ENCODE results near the gene CARHSP1.
"Not testable (repeated sequence)": the region's sequence is repeated elsewhere in the genome, so short reads cannot be mapped to it uniquely, and the experiment has no call there.

CARHSP1 gene

GRCh38 chr16:8819411-8820034, 49.3 kb downstream of the CARHSP1 start:
- DNase-seq, result no peak

DNA sequence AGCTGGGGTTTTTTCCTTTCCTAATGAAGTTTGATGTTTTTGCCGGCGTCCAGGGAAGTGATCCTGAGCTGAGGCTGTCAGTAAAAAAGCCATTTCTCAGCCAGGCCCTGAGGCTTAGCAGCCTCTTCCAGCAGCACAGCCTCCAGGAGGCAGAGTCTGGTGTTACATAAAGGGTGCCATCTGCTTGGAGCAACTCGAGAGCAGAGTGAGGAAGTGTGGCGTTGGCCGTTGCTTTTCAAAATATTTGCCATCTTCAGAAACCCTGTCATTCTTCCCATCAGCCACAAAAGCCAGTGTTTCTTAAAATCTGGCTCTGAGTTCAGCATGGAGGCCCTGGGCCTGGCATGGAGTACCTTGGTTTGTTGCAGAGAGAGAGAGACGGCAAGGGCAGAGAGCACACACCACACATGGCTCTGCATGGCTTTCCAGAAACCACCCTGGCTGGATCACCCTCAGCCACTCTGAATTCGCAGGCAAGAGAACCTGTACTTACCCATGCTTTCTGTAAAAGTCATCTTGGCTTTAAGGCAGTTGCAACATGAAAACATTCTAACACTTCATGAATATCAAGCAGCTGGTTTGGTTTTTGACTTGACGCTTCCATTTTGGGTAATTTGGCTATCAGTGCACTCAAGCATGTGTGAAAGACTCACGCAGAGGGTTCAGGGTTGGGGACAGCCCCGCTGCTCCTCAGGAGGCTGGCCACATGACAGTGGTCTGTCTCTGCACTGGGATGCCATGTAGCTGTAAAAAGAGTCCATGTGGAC, 50.1 kb downstream of the CARHSP1 start:
- DNase-seq, result no peak

GRCh38 chr16:8816967-8817655, 51.7 kb downstream of the CARHSP1 start:
- no peak for DNase-seq

GRCh38 chr16:8814095-8814806, 54.6 kb downstream of the CARHSP1 start:
- no peak for DNase-seq

- no peak for DNase-seq
Measured at GRCh38 chr16:8812162-8812843, 56.5 kb downstream of the CARHSP1 start.

DNA sequence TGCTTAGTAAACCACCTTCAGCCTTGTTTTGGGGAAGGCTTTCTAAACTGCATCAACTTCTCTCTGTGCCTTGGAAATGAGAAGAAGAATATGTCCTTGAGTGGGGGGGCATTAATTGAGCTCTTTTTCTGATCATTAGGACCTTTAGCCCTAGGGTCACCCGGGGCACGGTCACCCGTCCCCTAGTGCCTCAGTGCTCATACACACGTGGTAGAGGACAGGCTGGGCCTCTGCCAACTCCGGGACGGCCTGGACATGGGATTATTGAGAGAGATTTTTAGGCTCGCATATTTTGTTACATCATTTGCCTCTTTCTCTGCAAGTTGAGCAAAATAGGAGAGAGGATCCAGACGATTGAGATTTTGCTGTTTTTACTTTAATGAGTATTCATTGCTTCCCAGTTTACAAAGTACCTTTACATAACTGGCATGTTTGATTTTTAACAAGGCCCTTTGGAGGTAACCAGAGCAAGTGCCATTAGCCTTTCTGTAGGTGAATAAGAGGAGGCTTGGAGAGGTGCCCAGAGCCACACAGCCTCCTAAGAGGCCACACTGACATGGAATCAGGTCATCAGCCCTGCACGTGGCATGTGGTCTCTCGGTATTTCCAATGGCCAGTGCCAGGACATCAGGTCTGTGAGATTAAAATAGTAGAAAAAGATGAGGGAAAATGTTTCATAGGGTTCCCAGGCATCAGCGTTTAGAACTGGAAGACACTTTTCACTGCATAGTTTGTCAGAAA, 60.0 kb downstream of the CARHSP1 start:
- no peak for DNase-seq

DNA sequence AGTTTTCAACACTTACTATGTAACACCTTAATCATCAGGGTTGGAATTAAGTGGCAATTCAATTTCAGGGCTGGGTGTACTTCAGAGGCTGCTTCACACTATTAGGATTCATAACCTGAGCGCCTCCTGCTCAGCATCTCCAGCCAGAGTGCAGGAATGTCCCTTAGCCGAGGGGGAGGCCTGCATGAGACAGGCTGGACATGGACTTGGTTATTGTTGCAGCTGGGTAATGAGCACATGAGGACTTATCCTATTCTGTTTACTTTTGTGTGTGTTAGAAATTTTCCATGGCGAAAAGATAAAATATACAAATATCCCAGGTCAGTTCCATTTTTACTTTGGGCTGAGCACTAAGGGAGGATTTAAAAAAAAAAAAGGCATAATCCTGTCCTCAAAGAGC, 60.8 kb downstream of the CARHSP1 start:
- DNase-seq, result no peak

GRCh38 chr16:8807189-8807588, 61.6 kb downstream of the CARHSP1 start:
- DNase-seq, result no peak

DNA sequence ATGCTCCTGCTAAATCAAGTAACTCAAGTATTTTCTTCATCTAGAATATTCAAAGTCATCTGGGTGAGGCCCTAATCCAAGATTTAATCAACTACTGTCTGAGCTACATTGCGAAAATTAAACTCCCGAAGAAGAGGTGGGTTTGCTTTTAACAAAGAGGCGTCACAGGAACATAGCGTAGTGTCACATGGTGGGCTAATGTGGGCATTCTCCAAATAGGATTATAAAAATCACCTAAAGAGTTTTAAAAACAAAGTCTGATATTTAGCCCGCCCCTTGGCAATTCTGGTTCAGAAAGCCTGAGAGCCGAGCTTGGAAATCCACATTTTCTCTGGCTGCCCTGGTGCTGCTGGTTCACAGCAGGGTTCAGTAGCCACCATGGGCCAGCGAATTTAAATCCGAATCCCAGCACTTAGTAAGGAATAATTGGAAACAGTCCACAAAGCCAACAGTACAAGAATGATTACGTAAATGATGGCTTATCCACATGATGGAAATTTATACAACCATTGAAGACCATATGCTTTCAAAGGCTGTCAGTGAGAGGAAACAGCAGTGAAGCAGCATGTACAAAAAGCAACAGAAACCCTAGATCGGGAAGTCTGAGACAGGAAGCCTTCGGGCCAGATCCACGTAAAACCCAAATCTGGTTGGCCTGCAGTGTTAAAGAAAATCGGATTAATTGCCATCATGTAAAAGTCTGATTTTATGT, 62.4 kb downstream of the CARHSP1 start:
- no peak for DNase-seq

DNA sequence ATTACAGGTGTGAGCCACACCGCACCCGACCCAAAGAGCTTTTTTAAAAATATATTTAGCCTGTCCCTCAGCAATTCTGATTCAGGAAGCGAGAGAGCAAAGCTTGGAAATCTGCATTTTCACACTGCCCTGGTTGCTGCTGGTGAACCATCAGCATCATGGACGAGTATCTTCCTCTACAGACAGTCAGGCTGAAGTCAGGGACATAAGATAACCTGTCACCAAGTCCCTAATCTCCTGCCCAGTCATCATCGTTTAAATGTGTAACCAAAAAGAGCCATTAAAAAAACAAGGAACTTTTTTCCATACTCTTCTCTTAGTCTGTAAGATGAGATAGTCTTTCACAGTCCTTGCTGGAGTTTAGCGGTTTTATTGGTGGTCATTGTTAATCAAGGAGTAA, 64.5 kb downstream of the CARHSP1 start:
- DNase-seq, result no peak

DNA sequence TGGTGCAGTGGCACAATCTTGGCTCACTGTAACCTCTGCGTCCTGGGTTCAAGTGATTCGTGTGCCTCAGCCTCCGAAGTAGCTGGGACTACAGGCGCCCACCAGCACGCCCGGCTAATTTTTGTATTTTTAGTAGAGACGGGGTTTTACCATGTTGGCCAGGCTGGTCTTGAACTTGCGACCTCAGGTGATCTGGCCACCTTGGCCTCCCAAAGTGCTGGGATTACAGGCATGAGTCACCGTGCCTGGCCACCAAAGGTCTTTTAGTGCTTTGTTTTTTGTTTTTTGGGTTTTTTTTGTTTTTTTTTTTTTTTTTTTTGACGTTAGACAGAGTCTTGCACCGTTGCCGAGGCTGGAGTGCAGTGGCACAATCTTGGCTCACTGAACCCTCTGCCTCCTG, 65.1 kb downstream of the CARHSP1 start:
- DNase-seq, result not testable (repeated sequence)

Data from activated naive CD4-positive, alpha-beta T cell treated with Interleukin-2 at 50 U/mL for 16 hours (primary cell).